ENCODE measurements around the gene TAT.
A peak's percentile ranks its signal among the peaks of the same experiment; 100 is the strongest.
"Not testable (repeated sequence)": the region's sequence is repeated elsewhere in the genome, so short reads cannot be mapped to it uniquely, and the experiment has no call there.

TAT gene

DNA sequence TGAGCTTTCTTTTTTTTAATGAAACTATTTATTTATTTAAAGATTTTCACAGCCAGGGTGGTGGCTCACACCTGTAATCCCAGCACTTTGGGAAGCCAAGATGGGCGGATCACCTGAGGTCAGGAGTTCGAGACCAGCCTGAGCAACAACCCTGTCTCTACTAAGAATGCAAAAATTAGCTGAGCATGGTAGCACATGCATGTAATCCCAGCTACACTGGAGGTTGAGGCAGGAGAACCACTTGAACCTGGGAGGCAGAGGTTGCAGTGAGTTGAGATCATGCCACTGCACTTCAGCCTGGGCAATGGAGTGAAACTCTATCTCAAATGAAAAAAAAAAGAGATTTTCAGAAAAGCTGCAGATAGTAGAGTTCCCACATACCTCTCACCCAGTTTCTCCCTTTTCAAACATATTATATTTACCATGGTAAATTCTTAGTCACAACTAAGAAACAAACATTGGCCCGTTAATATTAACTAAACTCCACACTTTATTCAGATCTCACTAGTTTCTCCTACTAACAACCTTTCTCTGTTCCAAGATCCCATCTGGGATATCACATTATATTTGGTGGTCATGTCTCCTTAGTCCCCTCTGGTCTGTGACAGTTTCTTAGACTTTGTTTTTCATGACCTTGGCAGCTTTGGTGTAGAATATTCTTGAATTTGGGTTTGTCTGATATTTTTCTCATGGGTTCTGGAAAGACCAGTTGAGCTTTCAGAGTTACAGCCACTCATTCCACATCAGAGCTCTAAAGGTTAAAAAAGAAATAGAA lies 7.8 kb upstream of the TAT start:
- H3K36me3 ChIP-seq (ENCODE audit: control insufficient read depth in 2 of 2, insufficient read depth in 2 of 2, low read length in 2 of 2) = no peaks in the 10 kb centered on the region
- H3K9ac ChIP-seq (ENCODE audit: low read length in 2 of 2) = no peak overlapping the region
- no peaks in the 10 kb centered on the region for H3K4me1 ChIP-seq (ENCODE audit: control insufficient read depth, insufficient read depth, low read length)
- no peak overlapping the region for H3K27ac ChIP-seq (ENCODE audit: low read length)
- no peaks in the 10 kb centered on the region for H3K9me3 ChIP-seq (ENCODE audit: control insufficient read depth in 2 of 2, low read length in 2 of 2)
- no peaks in the 10 kb centered on the region for H3K27me3 ChIP-seq (ENCODE audit: control insufficient read depth in 1 of 2, insufficient read depth in 2 of 2, low read length in 2 of 2)
- no peak overlapping the region for H3K4me3 ChIP-seq (ENCODE audit: low read length in 2 of 2)

DNA sequence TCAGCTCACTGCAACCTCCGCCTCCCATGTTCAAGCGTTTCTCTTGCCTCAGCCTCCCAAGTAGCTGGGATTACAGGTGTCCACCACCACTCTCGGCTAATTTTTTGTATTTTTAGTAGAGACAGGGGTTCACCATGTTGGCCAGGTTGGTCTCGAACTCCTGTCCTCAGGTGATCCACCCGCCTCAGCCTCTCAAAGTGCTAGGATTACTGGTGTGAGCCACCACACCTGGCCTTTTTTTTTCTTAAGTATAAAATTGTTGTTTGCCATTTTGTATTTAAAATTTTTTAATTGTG lies 5.6 kb upstream of the TAT start:
- H3K36me3 ChIP-seq (ENCODE audit: control insufficient read depth in 2 of 2, insufficient read depth in 2 of 2, low read length in 2 of 2); H3K4me3 ChIP-seq (ENCODE audit: low read length in 2 of 2); H3K9me3 ChIP-seq (ENCODE audit: control insufficient read depth in 2 of 2, low read length in 2 of 2); H3K27me3 ChIP-seq (ENCODE audit: control insufficient read depth in 1 of 2, insufficient read depth in 2 of 2, low read length in 2 of 2); H3K9ac ChIP-seq (ENCODE audit: low read length in 2 of 2); H3K27ac ChIP-seq (ENCODE audit: low read length); H3K4me1 ChIP-seq (ENCODE audit: control insufficient read depth, insufficient read depth, low read length): not testable (repeated sequence)

DNA sequence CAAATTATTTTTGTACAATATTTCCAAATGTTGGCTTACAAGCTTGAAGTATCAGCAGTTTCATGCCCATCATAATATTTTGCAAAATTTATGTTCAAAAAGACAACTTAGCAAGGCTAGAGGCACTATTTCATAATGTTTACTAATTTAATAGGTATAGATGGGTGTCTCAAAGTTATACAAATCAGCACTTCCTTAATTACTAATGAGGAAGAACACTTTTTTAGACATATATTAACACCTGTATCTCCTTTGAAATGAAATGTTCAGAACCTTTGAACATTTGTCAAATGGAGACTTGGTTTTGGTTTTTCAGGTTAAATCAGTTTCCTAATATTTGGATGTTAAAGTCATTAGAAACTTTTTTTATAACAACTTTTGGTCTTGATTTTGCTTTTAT lies 2.2 kb downstream of the TAT start:
- H3K4me1 ChIP-seq (ENCODE audit: control insufficient read depth, insufficient read depth, low read length) = no peaks in the 10 kb centered on the region
- H3K9me3 ChIP-seq (ENCODE audit: control insufficient read depth in 2 of 2, low read length in 2 of 2) = no peaks in the 10 kb centered on the region
- H3K4me3 ChIP-seq (ENCODE audit: low read length in 2 of 2) = no peak overlapping the region
- peaks cover 2 to 4% of the 10 kb centered on the region in 2 donors for H3K27me3 ChIP-seq (ENCODE audit: control insufficient read depth in 1 of 2, insufficient read depth in 2 of 2, low read length in 2 of 2)
- H3K36me3 ChIP-seq (ENCODE audit: control insufficient read depth in 2 of 2, insufficient read depth in 2 of 2, low read length in 2 of 2) = no peaks in the 10 kb centered on the region
- no peak overlapping the region for H3K9ac ChIP-seq (ENCODE audit: low read length in 2 of 2)
- no peak overlapping the region for H3K27ac ChIP-seq (ENCODE audit: low read length)

DNA sequence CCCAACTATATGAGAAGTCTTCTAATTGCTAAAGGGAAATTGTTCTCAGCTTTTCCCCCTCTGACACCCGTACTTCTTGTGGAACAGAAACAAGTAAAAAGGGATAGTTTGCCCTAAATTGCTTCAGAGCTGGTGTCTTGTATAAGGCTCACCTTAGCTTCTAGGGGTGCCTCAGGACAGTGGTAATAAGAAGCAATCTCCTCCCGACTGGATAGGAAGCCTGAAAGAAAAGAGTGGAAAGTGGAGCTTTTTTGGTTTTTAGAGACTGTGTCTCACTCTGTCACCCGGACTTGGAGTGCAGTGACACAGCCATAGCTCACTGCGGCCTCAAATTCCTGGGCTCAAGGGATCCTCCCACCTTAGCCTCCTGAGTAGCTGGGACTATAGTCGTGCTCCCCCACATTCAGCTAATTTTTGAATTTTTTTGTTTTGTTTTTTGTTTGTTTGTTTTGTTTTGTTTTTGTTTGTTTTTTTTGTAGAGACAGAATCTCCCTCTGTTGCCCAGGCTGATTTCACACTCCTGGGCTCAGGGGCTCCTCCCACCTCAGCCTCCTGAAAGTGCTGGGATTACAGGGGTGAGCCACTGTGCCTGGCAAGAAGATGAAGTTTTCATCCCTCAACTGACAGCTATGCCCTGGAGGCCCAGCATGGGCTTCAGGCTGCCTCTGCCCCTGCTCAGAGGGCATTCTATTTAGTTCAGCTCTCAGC lies 3.4 kb downstream of the TAT start:
- no peak overlapping the region for H3K27ac ChIP-seq (ENCODE audit: low read length)

DNA sequence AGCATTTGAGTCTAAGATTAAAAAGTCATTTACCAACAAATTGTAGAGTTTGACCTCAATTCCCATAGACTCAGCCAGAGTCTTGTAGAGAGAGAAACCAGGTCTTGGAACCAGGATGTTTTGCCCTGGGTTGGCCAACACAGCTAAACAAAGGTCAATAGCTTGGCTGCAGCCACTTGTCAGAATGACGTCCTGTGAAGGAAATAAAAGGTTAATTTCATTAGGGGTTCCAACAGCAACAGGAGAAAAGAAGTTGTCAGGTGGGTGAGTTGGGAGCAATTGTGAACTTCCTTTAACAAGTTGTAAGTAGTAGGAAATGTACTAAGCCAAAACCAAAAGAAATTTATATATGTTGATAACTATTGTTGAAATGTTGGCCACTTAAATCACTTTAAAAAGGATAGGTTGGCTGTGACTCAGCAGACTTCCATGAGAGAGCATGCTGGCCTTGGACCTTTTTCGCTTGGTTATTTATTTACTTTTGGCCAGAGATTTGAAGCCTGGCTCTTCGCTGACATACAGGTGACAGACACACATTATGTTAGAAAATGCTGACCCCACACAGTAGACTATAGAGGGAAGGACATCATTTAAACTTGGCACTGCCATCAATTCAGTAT lies 4.3 kb downstream of the TAT start:
- H3K27me3 ChIP-seq (ENCODE audit: control insufficient read depth in 1 of 2, insufficient read depth in 2 of 2, low read length in 2 of 2) = peaks cover 2 to 4% of the 10 kb centered on the region in 2 donors
- no peak overlapping the region for H3K4me3 ChIP-seq (ENCODE audit: low read length in 2 of 2)
- no peak overlapping the region for H3K27ac ChIP-seq (ENCODE audit: low read length)

More for the DNA sequence above, 3.4 kb downstream of the TAT start:
- Histone ChIP-seq H3K9ac (ENCODE audit: low read length in 2 of 2) (no peak overlapping the region), H3K4me1 (ENCODE audit: control insufficient read depth, insufficient read depth, low read length) (no peaks in the 10 kb centered on the region), H3K4me3 (ENCODE audit: low read length in 2 of 2) (no peak overlapping the region), H3K36me3 (ENCODE audit: control insufficient read depth in 2 of 2, insufficient read depth in 2 of 2, low read length in 2 of 2) (no peaks in the 10 kb centered on the region), H3K9me3 (ENCODE audit: control insufficient read depth in 2 of 2, low read length in 2 of 2) (no peaks in the 10 kb centered on the region), H3K27me3 (ENCODE audit: control insufficient read depth in 1 of 2, insufficient read depth in 2 of 2, low read length in 2 of 2) (peaks cover 2 to 4% of the 10 kb centered on the region in 2 donors)

DNA sequence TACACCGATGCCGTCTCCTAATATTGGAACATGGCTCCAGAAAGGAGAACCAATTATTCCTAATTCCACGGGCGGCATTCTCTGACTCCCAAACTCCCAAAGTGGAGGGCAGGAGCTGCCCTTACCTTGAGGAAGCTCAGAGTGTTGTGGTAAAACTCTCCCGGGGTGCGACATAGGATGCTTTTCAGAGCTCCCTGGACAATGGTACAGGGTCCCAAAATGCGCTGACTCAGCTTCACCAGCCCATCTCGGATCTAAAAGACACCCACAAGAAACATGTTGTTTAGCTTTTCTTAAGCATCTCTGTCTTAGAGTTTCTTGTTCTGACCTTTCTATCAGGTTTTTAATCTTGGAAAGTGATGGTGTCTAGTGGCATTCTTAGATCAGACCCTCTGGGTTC lies 6.7 kb downstream of the TAT start:
- H3K9ac ChIP-seq (ENCODE audit: low read length in 2 of 2) = no peak overlapping the region
- H3K27ac ChIP-seq (ENCODE audit: low read length) = no peak overlapping the region
- H3K27me3 ChIP-seq (ENCODE audit: control insufficient read depth in 1 of 2, insufficient read depth in 2 of 2, low read length in 2 of 2) = peaks cover 0 to 3% of the 10 kb centered on the region in 2 donors
- H3K9me3 ChIP-seq (ENCODE audit: control insufficient read depth in 2 of 2, low read length in 2 of 2) = no peaks in the 10 kb centered on the region
- no peaks in the 10 kb centered on the region for H3K4me1 ChIP-seq (ENCODE audit: control insufficient read depth, insufficient read depth, low read length)
- no peaks in the 10 kb centered on the region for H3K36me3 ChIP-seq (ENCODE audit: control insufficient read depth in 2 of 2, insufficient read depth in 2 of 2, low read length in 2 of 2)
- H3K4me3 ChIP-seq (ENCODE audit: low read length in 2 of 2) = no peak overlapping the region

More for the DNA sequence above, 4.3 kb downstream of the TAT start:
- Histone ChIP-seq H3K4me1 (ENCODE audit: control insufficient read depth, insufficient read depth, low read length) (no peaks in the 10 kb centered on the region), H3K9me3 (ENCODE audit: control insufficient read depth in 2 of 2, low read length in 2 of 2) (no peaks in the 10 kb centered on the region), H3K9ac (ENCODE audit: low read length in 2 of 2) (no peak overlapping the region), H3K36me3 (ENCODE audit: control insufficient read depth in 2 of 2, insufficient read depth in 2 of 2, low read length in 2 of 2) (no peaks in the 10 kb centered on the region)

DNA sequence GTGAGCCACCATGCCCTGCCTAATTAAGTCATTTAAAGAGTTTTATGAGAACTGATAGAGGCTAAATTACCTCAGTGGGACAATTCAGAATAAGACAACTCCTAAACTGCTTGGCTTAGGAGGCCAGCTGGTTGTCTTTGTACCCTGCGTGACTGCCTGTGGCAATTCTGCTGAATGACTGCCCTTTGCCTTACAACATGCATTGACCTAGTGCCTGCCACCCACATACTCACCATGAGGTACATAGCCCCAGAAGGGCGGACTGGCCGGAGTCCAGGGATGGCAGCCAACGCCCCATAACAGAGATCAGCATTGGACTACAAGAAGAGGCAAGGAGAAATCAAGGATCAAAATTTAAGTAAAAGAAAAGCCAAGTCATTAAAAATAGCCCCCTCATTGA lies 7.3 kb downstream of the TAT start:
- Histone ChIP-seq H3K4me3 (ENCODE audit: low read length in 2 of 2) (no peak overlapping the region), H3K27ac (ENCODE audit: low read length) (no peak overlapping the region), H3K36me3 (ENCODE audit: control insufficient read depth in 2 of 2, insufficient read depth in 2 of 2, low read length in 2 of 2) (no peaks in the 10 kb centered on the region), H3K9ac (ENCODE audit: low read length in 2 of 2) (no peak overlapping the region), H3K27me3 (ENCODE audit: control insufficient read depth in 1 of 2, insufficient read depth in 2 of 2, low read length in 2 of 2) (peaks cover 0 to 3% of the 10 kb centered on the region in 2 donors), H3K9me3 (ENCODE audit: control insufficient read depth in 2 of 2, low read length in 2 of 2) (no peaks in the 10 kb centered on the region), H3K4me1 (ENCODE audit: control insufficient read depth, insufficient read depth, low read length) (peaks cover 2% of the 10 kb centered on the region)

DNA sequence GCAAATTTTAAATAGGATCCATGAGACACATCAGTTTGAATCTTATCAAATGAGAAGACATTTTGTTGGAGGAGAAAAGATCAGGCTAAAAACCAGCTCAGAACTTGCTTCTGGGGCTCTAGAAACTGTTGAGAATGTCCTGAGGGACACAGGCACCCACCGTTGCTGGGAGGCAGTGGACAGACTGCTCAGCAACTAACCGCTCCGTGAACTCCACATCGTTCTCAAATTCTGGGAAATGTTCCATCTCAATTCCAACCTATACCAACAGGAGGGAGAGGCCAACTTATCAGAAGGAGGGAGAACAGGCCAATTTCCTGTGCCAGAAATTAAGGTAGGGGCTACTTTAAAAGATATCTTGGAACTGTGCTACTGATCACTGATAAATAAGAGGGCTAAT lies 8.3 kb downstream of the TAT start:
- Histone ChIP-seq H3K27ac (ENCODE audit: low read length) (no peak overlapping the region), H3K9ac (ENCODE audit: low read length in 2 of 2) (no peak overlapping the region), H3K4me3 (ENCODE audit: low read length in 2 of 2) (no peak overlapping the region), H3K9me3 (ENCODE audit: control insufficient read depth in 2 of 2, low read length in 2 of 2) (no peaks in the 10 kb centered on the region), H3K27me3 (ENCODE audit: control insufficient read depth in 1 of 2, insufficient read depth in 2 of 2, low read length in 2 of 2) (peaks cover 0 to 3% of the 10 kb centered on the region in 2 donors), H3K36me3 (ENCODE audit: control insufficient read depth in 2 of 2, insufficient read depth in 2 of 2, low read length in 2 of 2) (no peaks in the 10 kb centered on the region), H3K4me1 (ENCODE audit: control insufficient read depth, insufficient read depth, low read length) (peaks cover 7% of the 10 kb centered on the region)

DNA sequence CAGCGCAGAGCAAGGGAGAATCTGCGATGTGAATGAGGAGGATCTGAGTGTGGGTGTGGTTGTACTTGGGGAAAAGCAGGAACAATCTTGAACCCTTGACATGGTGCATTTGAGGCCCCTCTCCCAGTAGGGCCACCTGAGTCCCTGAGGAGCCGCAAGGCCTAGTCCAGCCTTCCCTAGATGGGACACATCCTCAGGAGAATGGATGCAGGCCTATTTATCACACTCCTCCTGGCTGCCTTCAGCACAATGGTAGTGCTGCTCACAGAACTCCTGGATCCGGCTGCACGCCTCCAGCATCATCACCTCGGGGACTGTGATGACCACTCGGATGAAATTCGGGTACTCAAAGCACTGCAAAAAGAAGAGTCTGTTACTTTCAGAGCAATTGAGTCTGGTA lies 9.0 kb downstream of the TAT start:
- peaks cover 0 to 3% of the 10 kb centered on the region in 2 donors for H3K27me3 ChIP-seq (ENCODE audit: control insufficient read depth in 1 of 2, insufficient read depth in 2 of 2, low read length in 2 of 2)
- no peak overlapping the region for H3K4me3 ChIP-seq (ENCODE audit: low read length in 2 of 2)
- no peak overlapping the region for H3K27ac ChIP-seq (ENCODE audit: low read length)
- no peaks in the 10 kb centered on the region for H3K9me3 ChIP-seq (ENCODE audit: control insufficient read depth in 2 of 2, low read length in 2 of 2)
- H3K9ac ChIP-seq (ENCODE audit: low read length in 2 of 2) = no peak overlapping the region
- H3K4me1 ChIP-seq (ENCODE audit: control insufficient read depth, insufficient read depth, low read length) = peaks cover 7% of the 10 kb centered on the region
- H3K36me3 ChIP-seq (ENCODE audit: control insufficient read depth in 2 of 2, insufficient read depth in 2 of 2, low read length in 2 of 2) = no peaks in the 10 kb centered on the region

DNA sequence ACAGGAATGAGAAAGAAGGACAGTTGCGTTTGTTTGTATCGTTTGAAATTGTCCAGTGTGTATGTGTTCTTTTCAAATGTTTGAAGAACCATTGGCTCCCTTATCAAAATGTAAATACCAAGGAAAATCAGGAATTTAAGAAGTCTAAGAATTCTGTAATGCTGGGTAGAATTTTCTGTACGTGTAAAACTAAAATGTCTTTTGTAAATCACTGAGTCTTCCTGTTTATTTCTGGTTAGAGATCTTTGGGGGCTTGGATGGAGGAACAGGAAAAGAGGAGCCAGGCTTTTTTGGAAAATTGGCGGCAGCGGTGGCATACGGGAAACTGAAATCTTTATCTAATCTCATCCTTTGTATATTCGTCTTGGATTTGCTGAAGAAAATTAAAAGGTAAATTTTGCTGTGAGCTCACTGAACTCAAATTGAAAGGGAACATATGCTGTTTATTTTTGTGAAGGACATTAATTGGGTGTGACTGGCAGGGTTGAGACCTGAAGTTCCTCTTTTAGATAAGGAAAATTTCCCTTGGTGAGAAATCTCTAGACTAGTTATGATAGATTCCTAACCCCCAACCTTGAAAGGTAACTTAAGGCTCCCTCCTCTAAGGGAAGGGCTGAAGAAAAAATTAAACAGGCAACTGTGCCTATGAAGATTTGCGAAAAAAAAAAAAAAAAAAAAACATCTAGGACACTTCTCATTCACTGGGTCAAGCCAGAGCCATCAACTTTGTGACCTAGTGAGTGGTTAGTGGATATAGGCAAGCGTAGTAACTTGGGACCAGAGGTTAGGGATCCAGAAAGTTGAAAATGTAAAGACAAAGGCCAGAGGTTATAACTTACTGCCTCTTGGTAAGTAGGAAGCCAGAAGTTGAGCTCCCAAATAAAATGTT lies 10.8 kb downstream of the TAT start:
- peak overlapping the region in 1 of 2 donors; percentile 84 for H3K9ac ChIP-seq (ENCODE audit: low read length in 2 of 2)
- H3K4me1 ChIP-seq (ENCODE audit: control insufficient read depth, insufficient read depth, low read length) = peaks cover 7% of the 10 kb centered on the region
- H3K4me3 ChIP-seq (ENCODE audit: low read length in 2 of 2) = peak overlapping the region in 1 of 2 donors; percentile 88
- no peaks in the 10 kb centered on the region for H3K9me3 ChIP-seq (ENCODE audit: control insufficient read depth in 2 of 2, low read length in 2 of 2)
- H3K36me3 ChIP-seq (ENCODE audit: control insufficient read depth in 2 of 2, insufficient read depth in 2 of 2, low read length in 2 of 2) = no peaks in the 10 kb centered on the region
- H3K27me3 ChIP-seq (ENCODE audit: control insufficient read depth in 1 of 2, insufficient read depth in 2 of 2, low read length in 2 of 2) = peaks cover 0 to 3% of the 10 kb centered on the region in 2 donors
- H3K27ac ChIP-seq (ENCODE audit: low read length) = no peak overlapping the region
